Upper lobe of left lung (tissue), 4 donors: Measurements from ENCODE around the gene GPC5.

Source experiments
- POLR2A ChIP-seq, 4 donors: fragments of 450-650 bp; IDR thresholded peaks; one replicate each; pipeline ENCODE4 v1.5.1; 2016 to 2017; ENCODE audit warnings: antibody characterized with exemption in 4 of 4, mild to moderate bottlenecking in 2 of 4
- TF ChIP-seq, protein P1 (sequence below), 6 experiments: fragments of 450-650 bp in 4 of 6; fragments of 200-600 bp in 2 of 6; sonication (generic) in 2 of 6; IDR thresholded peaks; one replicate each; pipeline ENCODE4 v1.5.1; 2016 to 2019; ENCODE audit warnings: antibody characterized with exemption in 6 of 6

DNA sequence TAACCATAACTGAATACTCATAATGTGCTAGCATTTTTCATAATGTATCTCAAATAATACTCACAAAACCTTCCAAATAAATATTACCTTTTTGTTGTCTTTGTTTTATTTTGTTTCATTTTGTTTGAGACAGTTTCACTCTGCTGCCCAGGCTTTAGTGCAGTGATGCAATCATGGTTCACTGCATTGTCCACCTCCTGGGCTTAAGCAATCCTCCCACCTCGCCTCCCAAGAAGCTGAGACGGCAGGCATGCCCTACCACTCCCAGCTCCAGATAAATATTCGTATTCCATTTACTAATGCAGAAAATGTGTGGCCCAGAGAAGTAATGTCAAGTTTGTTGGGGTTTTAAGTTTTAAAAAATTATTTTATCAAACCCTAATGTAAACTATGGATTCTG is 739.1 kb downstream of the GPC5 start:
- TF ChIP-seq POLR2A (IDR thresholded peaks at IDR 0.05), result no peak
- TF ChIP-seq, protein P1, sequence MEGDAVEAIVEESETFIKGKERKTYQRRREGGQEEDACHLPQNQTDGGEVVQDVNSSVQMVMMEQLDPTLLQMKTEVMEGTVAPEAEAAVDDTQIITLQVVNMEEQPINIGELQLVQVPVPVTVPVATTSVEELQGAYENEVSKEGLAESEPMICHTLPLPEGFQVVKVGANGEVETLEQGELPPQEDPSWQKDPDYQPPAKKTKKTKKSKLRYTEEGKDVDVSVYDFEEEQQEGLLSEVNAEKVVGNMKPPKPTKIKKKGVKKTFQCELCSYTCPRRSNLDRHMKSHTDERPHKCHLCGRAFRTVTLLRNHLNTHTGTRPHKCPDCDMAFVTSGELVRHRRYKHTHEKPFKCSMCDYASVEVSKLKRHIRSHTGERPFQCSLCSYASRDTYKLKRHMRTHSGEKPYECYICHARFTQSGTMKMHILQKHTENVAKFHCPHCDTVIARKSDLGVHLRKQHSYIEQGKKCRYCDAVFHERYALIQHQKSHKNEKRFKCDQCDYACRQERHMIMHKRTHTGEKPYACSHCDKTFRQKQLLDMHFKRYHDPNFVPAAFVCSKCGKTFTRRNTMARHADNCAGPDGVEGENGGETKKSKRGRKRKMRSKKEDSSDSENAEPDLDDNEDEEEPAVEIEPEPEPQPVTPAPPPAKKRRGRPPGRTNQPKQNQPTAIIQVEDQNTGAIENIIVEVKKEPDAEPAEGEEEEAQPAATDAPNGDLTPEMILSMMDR (IDR thresholded peaks at IDR 0.05), result no peak
